CD4-positive, alpha-beta memory T cell (primary cell): ENCODE results near the gene CCSER1. TPM values are rescaled to one million over a fixed set of nuclear protein-coding genes. Genes with fewer than 3 reads are reported as not detected.
"Not testable (repeated sequence)": the region's sequence is repeated elsewhere in the genome, so short reads cannot be mapped to it uniquely, and the experiment has no call there.

Source experiments
- CTCF ChIA-PET: fragments of 350-600 bp; sonication (Branson Sonifier 250); formaldehyde crosslinking; loops from one replicate; lab custom pipeline; 2021; ENCODE audit warnings: inconsistent platforms; ENCODE audit not compliant: partially characterized antibody; lab: Charles Lee
- POLR2A ChIA-PET: fragments of 350-600 bp; sonication (Branson Sonifier 250); formaldehyde crosslinking; loops from one replicate; lab custom pipeline; 2021; ENCODE audit not compliant: partially characterized antibody; lab: Charles Lee
- DNase-seq, 5 donors: peaks; one replicate each; pipeline versions ENCODE4 v3.0.0 to v3.0.0-alpha.2; 2020 to 2022; ENCODE audit warnings: mixed read lengths in 1 of 5
- H3K27ac ChIP-seq: one replicate; pipeline ENCODE4 v1.7.0; 2013; ENCODE audit warnings: low read depth, low read length
- H3K27me3 ChIP-seq: 2 replicates; pipeline ENCODE4 v1.7.0; 2013; ENCODE audit warnings: mild to moderate bottlenecking, low read length, moderate library complexity; ENCODE audit not compliant: insufficient read depth
- H3K36me3 ChIP-seq: 2 replicates; pipeline ENCODE4 v1.7.0; 2013; ENCODE audit warnings: mild to moderate bottlenecking, low read length, moderate library complexity; ENCODE audit not compliant: insufficient read depth
- H3K4me1 ChIP-seq: 2 replicates; pipeline ENCODE4 v1.7.0; 2013; ENCODE audit warnings: mild to moderate bottlenecking, low read length, moderate library complexity; ENCODE audit not compliant: insufficient read depth
- H3K4me3 ChIP-seq, 2 donors: one replicate each; pipeline ENCODE4 v1.7.0; 2013; ENCODE audit warnings: low read length in 2 of 2, mild to moderate bottlenecking in 1 of 2
- H3K9me3 ChIP-seq, 2 donors: one replicate each; pipeline ENCODE4 v1.7.0; 2013; ENCODE audit warnings: low read length in 2 of 2, control low read depth in 1 of 2; ENCODE audit not compliant: control insufficient read depth in 1 of 2
- H3K27ac Mint-ChIP-seq, 7 donors: one replicate each; pipeline ENCODE4 v1.8.0; 2020 to 2021; ENCODE audit warnings: mixed read lengths in 7 of 7, mild to moderate bottlenecking in 6 of 7, inconsistent platforms in 3 of 7, moderate library complexity in 3 of 7
- H3K27me3 Mint-ChIP-seq, 2 donors: one replicate each; pipeline ENCODE4 v1.8.0; 2020 to 2021; ENCODE audit warnings: mixed read lengths in 2 of 2
- H3K36me3 Mint-ChIP-seq, 2 donors: one replicate each; pipeline ENCODE4 v1.8.0; 2020 to 2021; ENCODE audit warnings: mixed read lengths in 2 of 2, inconsistent platforms in 1 of 2, mild to moderate bottlenecking in 1 of 2
- H3K4me1 Mint-ChIP-seq, 4 donors: one replicate each; pipeline ENCODE4 v1.8.0; 2020 to 2021; ENCODE audit warnings: mixed read lengths in 4 of 4, mild to moderate bottlenecking in 1 of 4
- H3K4me3 Mint-ChIP-seq, 8 donors: one replicate each; pipeline ENCODE4 v1.8.0; 2020 to 2021; ENCODE audit warnings: mixed read lengths in 8 of 8, mild to moderate bottlenecking in 7 of 8, moderate library complexity in 6 of 8, inconsistent platforms in 3 of 8
- H3K9me3 Mint-ChIP-seq, 8 donors: one replicate each; pipeline ENCODE4 v1.8.0; 2020 to 2021; ENCODE audit warnings: mixed read lengths in 8 of 8, mild to moderate bottlenecking in 5 of 8, inconsistent platforms in 3 of 8, moderate library complexity in 1 of 8
- intact Hi-C: fragments of 100-400 bp; cut with micrococcal nuclease; formaldehyde crosslinking; loops from one replicate; pipeline ENCODE4 v1.15.1; 2023
- polyA plus RNA-seq, 2 donors: library from polyadenylated mRNA; unstranded; fragments of 300-500 nt; fragmentation: Illumina TruSeq; gene quantifications; one replicate each; pipeline ENCODE4 v1.2.3, GENCODE V29; 2021
- total RNA-seq, 2 experiments: library from RNA; stranded (reverse); gene quantifications; one replicate each; pipeline ENCODE4 v1.2.3, GENCODE V29; 2021

The CCSER1 gene
- total and polyA plus RNA-seq, 4 experiments from 2014 or later, result 0.47 to 2.0 (median 1.7) TPM; not detected in 1

GRCh38 chr4:90484894-90485293 lies 357.7 kb downstream of the CCSER1 start:
- H3K27me3 Mint-ChIP-seq, H3K27ac ChIP-seq, H3K9me3 ChIP-seq, CTCF ChIA-PET, H3K27ac Mint-ChIP-seq, H3K4me3 Mint-ChIP-seq, DNase-seq, H3K36me3 ChIP-seq, H3K36me3 Mint-ChIP-seq, H3K4me3 ChIP-seq, H3K27me3 ChIP-seq, intact Hi-C loops, POLR2A ChIA-PET, H3K4me1 Mint-ChIP-seq, H3K4me1 ChIP-seq: not testable (repeated sequence)
- H3K9me3 Mint-ChIP-seq, result peaks cover 0 to 24% (median 4%) of the 10 kb centered on the region in 8 donors

DNA sequence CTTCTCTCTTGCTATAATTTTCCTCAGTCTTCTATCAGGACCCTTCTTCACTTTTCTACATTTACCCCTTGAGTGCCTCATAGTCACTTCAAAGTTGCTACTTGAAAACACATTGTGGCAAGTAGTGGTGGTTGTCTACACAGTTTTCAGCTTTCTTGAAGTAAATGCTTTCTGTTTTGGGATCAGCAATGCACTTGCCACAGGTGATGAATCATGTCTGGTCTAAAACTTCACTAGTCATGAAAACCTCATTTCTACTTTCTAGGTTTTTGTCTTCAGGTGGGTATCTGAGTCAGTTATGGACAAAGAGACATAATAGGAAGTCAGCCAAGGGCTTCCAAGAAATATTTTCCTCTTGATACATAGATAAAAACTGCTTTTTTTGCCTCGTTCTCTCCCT lies 359.2 kb downstream of the CCSER1 start:
- no peaks in the 10 kb centered on the region for H3K36me3 Mint-ChIP-seq
- H3K4me3 ChIP-seq, result no peak overlapping the region
- no peaks in the 10 kb centered on the region for H3K27me3 ChIP-seq
- no peaks in the 10 kb centered on the region for H3K27me3 Mint-ChIP-seq
- H3K9me3 ChIP-seq, result no peaks in the 10 kb centered on the region
- H3K9me3 Mint-ChIP-seq, result peaks cover 0 to 19% (median 6%) of the 10 kb centered on the region in 8 donors
- no peaks in the 10 kb centered on the region for H3K4me1 Mint-ChIP-seq
- H3K36me3 ChIP-seq, result no peaks in the 10 kb centered on the region
- no peak for DNase-seq
- CTCF ChIA-PET, result no interaction called here
- no peak overlapping the region for H3K4me3 Mint-ChIP-seq
- no peak overlapping the region for H3K27ac Mint-ChIP-seq
- H3K4me1 ChIP-seq, result no peaks in the 10 kb centered on the region
- intact Hi-C loops, result no loop called here
- POLR2A ChIA-PET, result no interaction called here
- H3K27ac ChIP-seq, result no peak overlapping the region

- H3K4me1 Mint-ChIP-seq, result no peaks in the 10 kb centered on the region
- no peak overlapping the region for H3K27ac Mint-ChIP-seq
- no peaks in the 10 kb centered on the region for H3K36me3 Mint-ChIP-seq
- Histone ChIP-seq H3K4me3 (no peak overlapping the region), H3K27ac (no peak overlapping the region), H3K27me3 (no peaks in the 10 kb centered on the region), H3K4me1 (no peaks in the 10 kb centered on the region), H3K9me3 (no peaks in the 10 kb centered on the region), H3K36me3 (no peaks in the 10 kb centered on the region)
- peaks cover 0 to 20% (median 9%) of the 10 kb centered on the region in 8 donors for H3K9me3 Mint-ChIP-seq
- intact Hi-C loops, result no loop called here
- DNase-seq, result no peak
- no peak overlapping the region for H3K4me3 Mint-ChIP-seq
- POLR2A ChIA-PET, result no interaction called here
- no peaks in the 10 kb centered on the region for H3K27me3 Mint-ChIP-seq
- CTCF ChIA-PET, result no interaction called here
These were observed 368.0 kb downstream of the CCSER1 start for GRCh38 chr4:90495211-90495610.

DNA sequence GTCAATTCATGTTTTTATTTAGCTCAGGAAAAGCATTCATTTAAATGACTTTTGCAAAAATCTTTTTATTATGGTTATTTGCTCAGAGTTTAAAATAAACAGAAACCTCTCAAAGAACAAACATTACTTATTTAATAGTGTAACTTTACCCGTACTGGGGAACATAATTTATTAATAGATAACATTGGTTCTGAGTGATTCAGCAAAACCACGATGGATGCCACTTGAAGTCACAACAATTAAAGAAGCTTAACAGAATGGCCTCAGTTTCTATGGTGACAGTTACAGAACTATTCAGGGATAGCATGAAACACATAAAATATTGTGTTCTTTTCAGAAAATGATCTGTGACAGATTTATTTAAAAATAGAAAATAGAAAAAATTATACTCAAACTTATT lies 368.7 kb downstream of the CCSER1 start:
- CTCF ChIA-PET, result no interaction called here
- no peaks in the 10 kb centered on the region for H3K36me3 Mint-ChIP-seq

GRCh38 chr4:90498175-90498574 lies 371.0 kb downstream of the CCSER1 start:
- Histone ChIP-seq H3K9me3 (no peaks in the 10 kb centered on the region), H3K4me1 (no peaks in the 10 kb centered on the region), H3K27me3 (no peaks in the 10 kb centered on the region), H3K4me3 (no peak overlapping the region), H3K27ac (no peak overlapping the region), H3K36me3 (no peaks in the 10 kb centered on the region)
- H3K4me1 Mint-ChIP-seq, result no peaks in the 10 kb centered on the region
- H3K9me3 Mint-ChIP-seq, result peaks cover 0 to 8% (median 2%) of the 10 kb centered on the region in 8 donors
- no peaks in the 10 kb centered on the region for H3K27me3 Mint-ChIP-seq
- POLR2A ChIA-PET, result no interaction called here
- CTCF ChIA-PET, result no interaction called here
- no peak overlapping the region for H3K27ac Mint-ChIP-seq
- DNase-seq, result no peak
- intact Hi-C loops, result no loop called here
- H3K4me3 Mint-ChIP-seq, result no peak overlapping the region
- no peaks in the 10 kb centered on the region for H3K36me3 Mint-ChIP-seq

More for the DNA sequence above, 368.7 kb downstream of the CCSER1 start:
- no peak overlapping the region for H3K27ac Mint-ChIP-seq
- no peaks in the 10 kb centered on the region for H3K4me1 Mint-ChIP-seq
- no peak overlapping the region for H3K4me3 Mint-ChIP-seq
- Histone ChIP-seq H3K27ac (no peak overlapping the region), H3K9me3 (no peaks in the 10 kb centered on the region), H3K4me1 (no peaks in the 10 kb centered on the region), H3K36me3 (no peaks in the 10 kb centered on the region), H3K4me3 (no peak overlapping the region), H3K27me3 (no peaks in the 10 kb centered on the region)
- peaks cover 0 to 18% (median 8%) of the 10 kb centered on the region in 8 donors for H3K9me3 Mint-ChIP-seq
- H3K27me3 Mint-ChIP-seq, result no peaks in the 10 kb centered on the region
- POLR2A ChIA-PET, result no interaction called here
- no peak for DNase-seq
- intact Hi-C loops, result no loop called here

- no peaks in the 10 kb centered on the region for H3K4me1 Mint-ChIP-seq
These were observed 376.5 kb downstream of the CCSER1 start for GRCh38 chr4:90503677-90504076.

DNA sequence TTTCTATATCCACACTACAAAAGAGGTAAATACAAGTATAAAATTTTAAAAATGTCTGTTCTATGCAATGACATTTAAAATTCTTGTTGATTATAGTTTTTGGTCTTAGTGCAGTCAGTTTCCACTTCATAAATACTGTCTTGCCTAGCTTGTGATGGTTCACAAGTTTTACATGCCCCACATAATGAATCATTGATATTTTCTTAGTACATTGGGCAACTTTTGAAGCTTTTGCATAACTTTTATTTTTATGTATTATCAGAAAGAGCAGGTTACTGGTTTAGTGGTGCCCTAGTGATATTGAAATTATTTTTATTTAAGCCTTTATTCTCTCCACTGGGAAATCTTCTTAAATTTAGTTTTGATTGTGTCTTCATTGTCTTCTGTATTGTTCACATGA lies 388.0 kb downstream of the CCSER1 start:
- ChIA-PET POLR2A (no interaction called here), CTCF (no interaction called here)
- Mint-ChIP-seq H3K27me3 (no peaks in the 10 kb centered on the region), H3K27ac (no peak overlapping the region), H3K4me3 (no peak overlapping the region), H3K4me1 (no peaks in the 10 kb centered on the region), H3K9me3 (peaks cover 0 to 5% (median 0%) of the 10 kb centered on the region in 8 donors), H3K36me3 (no peaks in the 10 kb centered on the region)
- Histone ChIP-seq H3K4me1 (no peaks in the 10 kb centered on the region), H3K27ac (no peak overlapping the region), H3K9me3 (no peaks in the 10 kb centered on the region), H3K4me3 (no peak overlapping the region), H3K27me3 (no peaks in the 10 kb centered on the region), H3K36me3 (no peaks in the 10 kb centered on the region)
- intact Hi-C loops, result no loop called here
- DNase-seq, result no peak

More at GRCh38 chr4:90503677-90504076, 376.5 kb downstream of the CCSER1 start:
- H3K4me3 ChIP-seq, result no peak overlapping the region
- Mint-ChIP-seq H3K4me3 (no peak overlapping the region), H3K9me3 (peaks cover 0 to 20% (median 7%) of the 10 kb centered on the region in 8 donors), H3K36me3 (no peaks in the 10 kb centered on the region), H3K27me3 (no peaks in the 10 kb centered on the region), H3K27ac (peak overlapping the region in 1 of 7 donors; percentile 41)
- H3K9me3 ChIP-seq, result no peaks in the 10 kb centered on the region
- H3K36me3 ChIP-seq, result no peaks in the 10 kb centered on the region
- POLR2A ChIA-PET, result no interaction called here
- intact Hi-C loops, result no loop called here
- no peaks in the 10 kb centered on the region for H3K4me1 ChIP-seq
- H3K27me3 ChIP-seq, result no peaks in the 10 kb centered on the region
- no peak for DNase-seq
- H3K27ac ChIP-seq, result no peak overlapping the region
- CTCF ChIA-PET, result no interaction called here

DNA sequence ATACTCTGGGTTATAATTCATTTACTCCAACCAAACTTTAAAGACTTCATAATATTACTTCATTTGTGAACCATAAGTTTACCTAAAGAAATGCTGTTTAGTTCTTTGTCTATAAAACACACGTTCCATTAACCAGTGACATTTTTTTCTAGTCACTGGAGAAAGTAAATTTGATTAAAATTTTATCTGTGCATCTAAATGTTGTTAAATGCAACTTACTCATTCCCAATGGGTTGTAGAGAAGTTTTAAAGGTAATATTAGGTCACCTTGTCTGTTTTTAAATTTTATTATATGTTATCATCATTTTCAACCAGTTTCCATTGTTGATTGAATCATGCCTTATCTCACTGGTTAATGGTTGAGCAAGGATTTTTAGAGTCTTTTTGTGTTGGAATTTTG lies 401.4 kb downstream of the CCSER1 start:
- Histone ChIP-seq H3K9me3 (no peaks in the 10 kb centered on the region), H3K27ac (no peak overlapping the region), H3K27me3 (no peaks in the 10 kb centered on the region), H3K4me3 (no peak overlapping the region), H3K36me3 (no peaks in the 10 kb centered on the region), H3K4me1 (no peaks in the 10 kb centered on the region)
- no peak for DNase-seq
- H3K27me3 Mint-ChIP-seq, result no peaks in the 10 kb centered on the region
- no peak overlapping the region for H3K27ac Mint-ChIP-seq
- H3K4me1 Mint-ChIP-seq, result no peaks in the 10 kb centered on the region
- CTCF ChIA-PET, result no interaction called here
- H3K9me3 Mint-ChIP-seq, result peaks cover 0 to 2% (median 0%) of the 10 kb centered on the region in 8 donors
- no peaks in the 10 kb centered on the region for H3K36me3 Mint-ChIP-seq
- POLR2A ChIA-PET, result no interaction called here
- intact Hi-C loops, result no loop called here
- H3K4me3 Mint-ChIP-seq, result no peak overlapping the region
